HG03139 (cell line): Measurements from ENCODE around the gene CAMSAP1.

ENCODE experiments used
- ATAC-seq: cut with Tn5 transposase; IDR thresholded peaks from one replicate; pipeline ENCODE4 v1.9.1; 2021; ENCODE audit not compliant: unreplicated experiment

The CAMSAP1 gene

GRCh38 chr9:135794361-135794885 is 112.9 kb downstream of the CAMSAP1 start:
- ATAC-seq = no peak

GRCh38 chr9:135794057-135794335 is 113.3 kb downstream of the CAMSAP1 start:
- ATAC-seq = no peak

GRCh38 chr9:135793221-135794056 is 113.9 kb downstream of the CAMSAP1 start:
- no peak for ATAC-seq

- no peak for ATAC-seq
These were observed 114.8 kb downstream of the CAMSAP1 start for GRCh38 chr9:135792268-135793128.

GRCh38 chr9:135791431-135792267 is 115.7 kb downstream of the CAMSAP1 start:
- no peak for ATAC-seq

- ATAC-seq = no peak
These were observed 116.5 kb downstream of the CAMSAP1 start for GRCh38 chr9:135790850-135791249.

GRCh38 chr9:135790356-135790755 is 117.0 kb downstream of the CAMSAP1 start:
- no peak for ATAC-seq

GRCh38 chr9:135789838-135790291 is 117.5 kb downstream of the CAMSAP1 start:
- ATAC-seq = no peak

- no peak for ATAC-seq
These were observed 118.6 kb downstream of the CAMSAP1 start for GRCh38 chr9:135788576-135789300.

GRCh38 chr9:135787776-135788575 is 119.4 kb downstream of the CAMSAP1 start:
- ATAC-seq = no peak

GRCh38 chr9:135787317-135787716 is 120.0 kb downstream of the CAMSAP1 start:
- ATAC-seq = no peak

- no peak for ATAC-seq
These were observed 121.1 kb downstream of the CAMSAP1 start for GRCh38 chr9:135786146-135786690.

GRCh38 chr9:135785013-135785575 is 122.3 kb downstream of the CAMSAP1 start:
- ATAC-seq = no peak

- no peak for ATAC-seq
These were observed 123.7 kb downstream of the CAMSAP1 start for GRCh38 chr9:135783540-135784245.

GRCh38 chr9:135782946-135783345 is 124.4 kb downstream of the CAMSAP1 start:
- no peak for ATAC-seq

- no peak for ATAC-seq
These were observed 126.7 kb downstream of the CAMSAP1 start for GRCh38 chr9:135780626-135781025.

GRCh38 chr9:135780086-135780485 is 127.3 kb downstream of the CAMSAP1 start:
- ATAC-seq = no peak

GRCh38 chr9:135779571-135779970 is 127.8 kb downstream of the CAMSAP1 start:
- no peak for ATAC-seq
